Keratinocyte (primary cell): ENCODE results near the gene PIWIL4. TPM values are rescaled to one million over a fixed set of nuclear protein-coding genes. Genes with fewer than 3 reads are reported as not detected.

ENCODE experiments used
- DNase-seq: peaks from one replicate; pipeline ENCODE4 v3.0.0-alpha.2; 2011; ENCODE audit warnings: low read depth, missing footprints, low spot score
- FAIRE-seq: peaks from 2 replicates; lab custom pipeline; 2011; peaks lifted over from hg19 to GRCh38; lab: Jason Lieb, UNC
- H2AFZ ChIP-seq: 2 replicates; pipeline ENCODE4 v1.6.0; 2012; ENCODE audit warnings: low read length, control low read depth, inconsistent platforms; ENCODE audit not compliant: control insufficient read depth
- H3K27ac ChIP-seq: 2 replicates; pipeline ENCODE4 v1.5.1; 2011; ENCODE audit warnings: low read length; ENCODE audit not compliant: control insufficient read depth, insufficient read depth
- H3K27me3 ChIP-seq: 3 replicates; pipeline ENCODE4 v1.6.0; 2011; ENCODE audit warnings: low read length; ENCODE audit not compliant: control insufficient read depth, insufficient read depth; ENCODE audit errors: extremely low read depth
- H3K36me3 ChIP-seq, 2 experiments: 2 replicates in 1 of 2; 3 replicates in 1 of 2; pipeline ENCODE4 v1.5.1; 2011; ENCODE audit warnings: low read length in 2 of 2, mild to moderate bottlenecking in 1 of 2; ENCODE audit not compliant: control insufficient read depth in 2 of 2, insufficient read depth in 2 of 2; ENCODE audit errors: extremely low read depth in 1 of 2
- H3K4me1 ChIP-seq: 3 replicates; pipeline ENCODE4 v1.5.1; 2011; ENCODE audit warnings: low read length; ENCODE audit not compliant: control insufficient read depth, insufficient read depth; ENCODE audit errors: extremely low read depth
- H3K4me2 ChIP-seq: 3 replicates; pipeline ENCODE4 v1.6.0; 2011; ENCODE audit warnings: low read depth, low read length; ENCODE audit not compliant: control insufficient read depth, insufficient read depth; ENCODE audit errors: extremely low read depth
- H3K4me3 ChIP-seq, 3 experiments: fragments of 200-600 bp in 1 of 3; sonication (generic) in 1 of 3; 2 replicates in 2 of 3; 3 replicates in 1 of 3; pipeline ENCODE4 v1.5.1; 2011 to 2016; ENCODE audit warnings: low read length in 3 of 3, mild to moderate bottlenecking in 3 of 3, control low read depth in 2 of 3, inconsistent platforms in 1 of 3, low read depth in 1 of 3, mixed read lengths in 1 of 3, mixed run types in 1 of 3, moderate library complexity in 1 of 3; ENCODE audit not compliant: control insufficient read depth in 2 of 3, insufficient read depth in 2 of 3; ENCODE audit errors: extremely low read depth in 1 of 3
- H3K79me2 ChIP-seq: 2 replicates; pipeline ENCODE4 v1.6.0; 2012; ENCODE audit warnings: low read length; ENCODE audit not compliant: control insufficient read depth, insufficient read depth
- H3K9ac ChIP-seq: 3 replicates; pipeline ENCODE4 v1.6.0; 2011; ENCODE audit warnings: low read length; ENCODE audit not compliant: control insufficient read depth, insufficient read depth; ENCODE audit errors: extremely low read depth
- H3K9me1 ChIP-seq: 3 replicates; pipeline ENCODE4 v1.6.0; 2011; ENCODE audit warnings: low read length; ENCODE audit not compliant: control insufficient read depth, insufficient read depth; ENCODE audit errors: extremely low read depth
- H3K9me3 ChIP-seq: 2 replicates; pipeline ENCODE4 v1.5.1; 2012; ENCODE audit warnings: low read depth, low read length; ENCODE audit not compliant: control insufficient read depth
- H4K20me1 ChIP-seq: 3 replicates; pipeline ENCODE4 v1.6.0; 2011; ENCODE audit warnings: low read length; ENCODE audit not compliant: control insufficient read depth, insufficient read depth; ENCODE audit errors: extremely low read depth
- CTCF ChIP-seq, 3 experiments: IDR thresholded peaks in 1 of 3; conservative IDR thresholded peaks in 1 of 3; optimal IDR thresholded peaks in 1 of 3; 2 replicates in 2 of 3; 3 replicates in 1 of 3; pipeline versions ENCODE3 to v1.5.1; 2011; ENCODE audit warnings: low read length in 3 of 3, mild to moderate bottlenecking in 3 of 3, moderate library complexity in 2 of 3, control low read depth in 1 of 3, inconsistent platforms in 1 of 3; ENCODE audit not compliant: insufficient read depth in 2 of 3; ENCODE audit errors: extremely low read depth in 1 of 3
- EZH2 ChIP-seq: IDR thresholded peaks from one replicate; pipeline ENCODE4 v1.6.1; 2012; ENCODE audit warnings: inconsistent platforms, mild to moderate bottlenecking, low read length, moderate library complexity
- dilution Hi-C: fragments of 300-500 bp; cut with MboI; formaldehyde crosslinking; loops from one replicate; pipeline ENCODE4 v1.7.0; 2020; ENCODE audit warnings: low sequenced_read_pairs; ENCODE audit not compliant: extremely low pct_ligation_motif_present
- polyA plus RNA-seq, 5 experiments: library from polyadenylated mRNA; depleted of rRNA in 3 of 5; stranded (reverse) in 3 of 5; stranded (forward) in 1 of 5; unstranded in 1 of 5; fragments of >200 nt; gene quantifications; 1 replicate in 1 of 5; 2 replicates in 3 of 5; 3 replicates in 1 of 5; pipeline versions ENCODE4 v1.2.1 to v1.2.3, GENCODE V29; 2011 to 2012; ENCODE audit warnings: missing spikeins in 2 of 5, low read depth in 1 of 5, low replicate concordance in 1 of 5

The PIWIL4 gene
- polyA plus RNA-seq, 1 donor (not counting 4 experiments of a cell fraction or from before 2014, with no cell fraction given), result 0.14 TPM

- H3K36me3 ChIP-seq, result no peaks in the 10 kb centered on the region
- H3K4me2 ChIP-seq, result no peak overlapping the region
- no peak overlapping the region for H3K4me3 ChIP-seq
- no peaks in the 10 kb centered on the region for H3K79me2 ChIP-seq
- no peaks in the 10 kb centered on the region for H3K9me1 ChIP-seq
- DNase-seq (no peak), FAIRE-seq (no peak)
- H3K27ac ChIP-seq, result no peak overlapping the region
- no peak overlapping the region for H2AFZ ChIP-seq
- TF ChIP-seq CTCF (optimal IDR thresholded peaks at IDR 0.05 in 1 of 3, IDR thresholded peaks at IDR 0.05 in 1 of 3, conservative IDR thresholded peaks at IDR 0.05 in 1 of 3; ENCODE audit: extremely low read depth in 1 of 3, insufficient read depth in 2 of 3, low read length in 3 of 3), result no peak
- no peak for TF ChIP-seq EZH2
- no peak overlapping the region for H3K9ac ChIP-seq
- dilution Hi-C loops, result no loop called here
- no peaks in the 10 kb centered on the region for H4K20me1 ChIP-seq
- no peaks in the 10 kb centered on the region for H3K9me3 ChIP-seq
- H3K27me3 ChIP-seq, result no peaks in the 10 kb centered on the region
- peaks cover 10% of the 10 kb centered on the region for H3K4me1 ChIP-seq
These were observed 95.8 kb downstream of the PIWIL4 start for GRCh38 chr11:94662846-94663390.

GRCh38 chr11:94664346-94664745, 97.2 kb downstream of the PIWIL4 start:
- Histone ChIP-seq H3K27me3 (no peaks in the 10 kb centered on the region), H4K20me1 (no peaks in the 10 kb centered on the region), H3K4me3 (no peak overlapping the region), H3K27ac (no peak overlapping the region), H3K36me3 (no peaks in the 10 kb centered on the region), H2AFZ (peak overlapping the region; percentile 14), H3K9me3 (no peaks in the 10 kb centered on the region), H3K4me2 (no peak overlapping the region), H3K79me2 (no peaks in the 10 kb centered on the region), H3K4me1 (peaks cover 6% of the 10 kb centered on the region), H3K9ac (no peak overlapping the region), H3K9me1 (no peaks in the 10 kb centered on the region)
- FAIRE-seq, result no peak
- TF ChIP-seq EZH2 (no peak), CTCF (optimal IDR thresholded peaks at IDR 0.05 in 1 of 3, IDR thresholded peaks at IDR 0.05 in 1 of 3, conservative IDR thresholded peaks at IDR 0.05 in 1 of 3; ENCODE audit: extremely low read depth in 1 of 3, insufficient read depth in 2 of 3, low read length in 3 of 3) (no peak)
- no peak for DNase-seq
- dilution Hi-C loops, result no loop called here
